Calu3 (cell line): ENCODE measurements around the gene ZNF407. TPM values are rescaled to one million over a fixed set of nuclear protein-coding genes. Genes with fewer than 3 reads are reported as not detected.

ENCODE experiments used
- BruUV-seq: library from RNA; stranded (reverse); fragments of 400-500 nt; replicated peaks from 2 replicates; lab custom pipeline; 2021; lab: Mats Ljungman, UMichigan
- CTCF ChIA-PET: fragments of 300-600 bp; sonication (Branson Sonifier 250); formaldehyde crosslinking; loops from one replicate; lab custom pipeline; 2022; ENCODE audit warnings: antibody characterized with exemption; lab: Charles Lee
- DNase-seq: peaks from one replicate; pipeline ENCODE4 v3.0.0; 2022
- H3K27ac Mint-ChIP-seq: one replicate; pipeline ENCODE4 v1.8.0; 2022; ENCODE audit warnings: mixed read lengths; ENCODE audit not compliant: unreplicated experiment
- H3K27me3 Mint-ChIP-seq: one replicate; pipeline ENCODE4 v1.8.0; 2022; ENCODE audit warnings: mixed read lengths; ENCODE audit not compliant: unreplicated experiment
- H3K36me3 Mint-ChIP-seq: one replicate; pipeline ENCODE4 v1.8.0; 2022; ENCODE audit warnings: mild to moderate bottlenecking, moderate library complexity, mixed read lengths; ENCODE audit not compliant: insufficient read depth, unreplicated experiment
- H3K4me1 Mint-ChIP-seq: one replicate; pipeline ENCODE4 v1.8.0; 2022; ENCODE audit warnings: mild to moderate bottlenecking, low read depth, mixed read lengths; ENCODE audit not compliant: unreplicated experiment
- H3K4me3 Mint-ChIP-seq: one replicate; pipeline ENCODE4 v1.8.0; 2022; ENCODE audit warnings: mild to moderate bottlenecking, low read depth, moderate library complexity, mixed read lengths; ENCODE audit not compliant: unreplicated experiment
- H3K9me3 Mint-ChIP-seq: one replicate; pipeline ENCODE4 v1.8.0; 2022; ENCODE audit warnings: low read depth, mixed read lengths; ENCODE audit not compliant: unreplicated experiment
- CTCF ChIP-seq: fragments of 200-600 bp; IDR thresholded peaks from one replicate; pipeline ENCODE4 v1.8.0; 2022; ENCODE audit warnings: antibody characterized with exemption; ENCODE audit not compliant: unreplicated experiment
- intact Hi-C: fragments of 100-400 bp; cut with micrococcal nuclease; formaldehyde crosslinking; loops from one replicate; pipeline ENCODE4 v1.10.0; 2022; ENCODE audit not compliant: unreplicated experiment
- total RNA-seq: library from RNA; stranded (reverse); gene quantifications from 2 replicates; pipeline ENCODE4 v1.2.3, GENCODE V29; 2022

Gene ZNF407
- total RNA-seq, 1 experiment from 2014 or later: 17.4 TPM

DNA sequence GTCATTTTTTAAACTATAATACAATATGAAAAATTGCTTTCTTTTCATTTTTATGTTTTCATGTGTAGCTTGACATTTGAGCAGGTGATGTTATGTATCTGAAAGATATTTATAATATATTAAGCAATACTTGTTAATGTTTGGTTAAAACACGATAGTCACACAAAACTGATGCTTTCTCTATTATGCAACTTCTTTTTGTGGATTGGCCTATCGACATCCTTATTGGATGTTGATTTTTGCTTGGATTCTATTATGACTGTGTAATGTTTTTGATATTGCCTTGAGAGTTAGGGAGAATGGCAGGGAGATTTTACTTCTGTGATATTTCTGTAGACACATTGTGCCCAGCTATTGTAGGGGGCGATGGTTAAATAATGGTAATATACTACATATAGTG is 128.0 kb downstream of the ZNF407 start:
- no peak overlapping the region for H3K4me3 Mint-ChIP-seq
- no peaks in the 10 kb centered on the region for H3K36me3 Mint-ChIP-seq
- no peaks in the 10 kb centered on the region for H3K27me3 Mint-ChIP-seq
- TF ChIP-seq CTCF: no peak
- CTCF ChIA-PET: no interaction called here
- no peak overlapping the region for H3K27ac Mint-ChIP-seq
- DNase-seq: no peak
- intact Hi-C loops: no loop called here
- H3K9me3 Mint-ChIP-seq: no peaks in the 10 kb centered on the region
- BruUV-seq: no TSS peak
- H3K4me1 Mint-ChIP-seq: peaks cover 8% of the 10 kb centered on the region

- H3K4me1 Mint-ChIP-seq: no peaks in the 10 kb centered on the region
- H3K36me3 Mint-ChIP-seq: no peaks in the 10 kb centered on the region
- no peak overlapping the region for H3K4me3 Mint-ChIP-seq
- H3K27ac Mint-ChIP-seq: no peak overlapping the region
- H3K27me3 Mint-ChIP-seq: no peaks in the 10 kb centered on the region
- intact Hi-C loops: no loop called here
- CTCF ChIA-PET: no interaction called here
- DNase-seq: no peak
- no peak for TF ChIP-seq CTCF
- H3K9me3 Mint-ChIP-seq: no peaks in the 10 kb centered on the region
- BruUV-seq: no TSS peak
These were observed 130.9 kb downstream of the ZNF407 start for GRCh38 chr18:74728586-74728985.

DNA sequence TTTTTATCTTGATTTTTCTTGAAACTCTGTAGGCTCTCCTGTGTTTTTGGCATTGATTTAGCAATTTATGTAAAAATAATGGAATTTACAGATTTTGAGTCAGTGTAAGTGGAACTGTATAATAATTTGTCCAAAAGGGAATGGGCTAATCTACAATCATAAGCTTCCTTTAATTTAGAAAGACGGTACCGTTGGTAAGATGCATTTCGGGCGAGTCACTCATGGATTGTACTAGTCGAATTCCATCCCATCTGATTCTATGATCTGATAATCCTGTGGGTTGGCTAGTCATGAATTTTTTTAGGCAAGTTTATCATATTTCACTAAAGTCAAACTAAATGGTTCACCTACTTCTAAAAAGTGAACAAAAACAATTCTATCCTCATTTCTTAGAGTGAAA is 133.4 kb downstream of the ZNF407 start:
- no TSS peak for BruUV-seq
- intact Hi-C loops: no loop called here
- no peak for DNase-seq
- no peaks in the 10 kb centered on the region for H3K4me1 Mint-ChIP-seq
- no peaks in the 10 kb centered on the region for H3K9me3 Mint-ChIP-seq
- no peaks in the 10 kb centered on the region for H3K27me3 Mint-ChIP-seq
- CTCF ChIA-PET: no interaction called here
- H3K4me3 Mint-ChIP-seq: no peak overlapping the region
- TF ChIP-seq CTCF: no peak
- no peak overlapping the region for H3K27ac Mint-ChIP-seq
- no peaks in the 10 kb centered on the region for H3K36me3 Mint-ChIP-seq

DNA sequence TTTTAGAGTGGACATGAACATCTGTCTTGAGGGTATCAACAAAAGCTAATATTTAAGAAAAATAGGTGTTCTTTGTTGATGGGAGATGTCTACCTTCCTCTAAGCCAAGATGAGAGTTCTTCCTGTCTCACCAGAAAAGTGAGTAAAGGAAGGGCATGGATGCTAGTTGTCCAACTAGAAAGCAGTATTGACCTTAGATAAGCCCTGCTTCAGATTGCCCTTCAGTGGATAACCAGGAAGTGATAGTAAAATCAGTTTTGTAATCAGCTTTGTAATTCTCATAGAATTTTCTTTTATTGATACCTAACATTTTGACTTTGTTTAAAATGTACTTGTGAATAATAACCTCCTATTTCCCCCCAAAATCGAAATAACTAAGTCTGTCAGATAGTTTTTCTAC is 134.7 kb downstream of the ZNF407 start:
- H3K4me3 Mint-ChIP-seq: no peak overlapping the region
- no peaks in the 10 kb centered on the region for H3K9me3 Mint-ChIP-seq
- BruUV-seq: no TSS peak
- no peak for TF ChIP-seq CTCF
- intact Hi-C loops: no loop called here
- no peaks in the 10 kb centered on the region for H3K4me1 Mint-ChIP-seq
- H3K27me3 Mint-ChIP-seq: no peaks in the 10 kb centered on the region
- CTCF ChIA-PET: no interaction called here
- no peaks in the 10 kb centered on the region for H3K36me3 Mint-ChIP-seq
- no peak overlapping the region for H3K27ac Mint-ChIP-seq
- DNase-seq: no peak
